Measurements from ENCODE around the gene GPR65.
A peak's percentile ranks its signal among the peaks of the same experiment; 100 is the strongest.
"Not testable (repeated sequence)": the region's sequence is repeated elsewhere in the genome, so short reads cannot be mapped to it uniquely, and the experiment has no call there.

Gene GPR65

DNA sequence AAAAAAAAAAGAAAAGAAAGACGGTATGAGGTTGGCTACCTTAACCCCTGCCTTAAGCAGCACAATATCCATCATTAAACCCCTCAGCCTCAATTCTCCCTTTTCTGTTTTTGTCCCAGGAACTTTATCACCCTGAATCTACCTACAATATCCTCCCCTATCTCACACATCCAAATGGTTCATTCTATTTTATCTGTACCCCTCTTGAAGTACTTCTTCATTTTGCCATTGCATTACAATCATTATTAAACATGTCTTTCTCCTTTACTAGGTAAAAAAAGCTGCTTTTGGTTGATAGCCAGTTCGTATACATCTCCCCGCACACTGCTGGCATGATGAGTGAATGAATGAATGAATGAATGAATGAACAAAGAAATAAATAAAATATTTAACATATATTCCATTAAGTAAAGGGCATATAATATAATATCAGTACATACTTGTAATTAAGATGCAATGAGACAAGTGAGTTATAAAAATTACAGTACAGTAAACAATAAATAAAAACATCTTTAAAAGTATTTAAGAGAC is 364 bp upstream of the GPR65 start:
- DNase-seq (ENCODE audit: low read depth) = no peak

DNA sequence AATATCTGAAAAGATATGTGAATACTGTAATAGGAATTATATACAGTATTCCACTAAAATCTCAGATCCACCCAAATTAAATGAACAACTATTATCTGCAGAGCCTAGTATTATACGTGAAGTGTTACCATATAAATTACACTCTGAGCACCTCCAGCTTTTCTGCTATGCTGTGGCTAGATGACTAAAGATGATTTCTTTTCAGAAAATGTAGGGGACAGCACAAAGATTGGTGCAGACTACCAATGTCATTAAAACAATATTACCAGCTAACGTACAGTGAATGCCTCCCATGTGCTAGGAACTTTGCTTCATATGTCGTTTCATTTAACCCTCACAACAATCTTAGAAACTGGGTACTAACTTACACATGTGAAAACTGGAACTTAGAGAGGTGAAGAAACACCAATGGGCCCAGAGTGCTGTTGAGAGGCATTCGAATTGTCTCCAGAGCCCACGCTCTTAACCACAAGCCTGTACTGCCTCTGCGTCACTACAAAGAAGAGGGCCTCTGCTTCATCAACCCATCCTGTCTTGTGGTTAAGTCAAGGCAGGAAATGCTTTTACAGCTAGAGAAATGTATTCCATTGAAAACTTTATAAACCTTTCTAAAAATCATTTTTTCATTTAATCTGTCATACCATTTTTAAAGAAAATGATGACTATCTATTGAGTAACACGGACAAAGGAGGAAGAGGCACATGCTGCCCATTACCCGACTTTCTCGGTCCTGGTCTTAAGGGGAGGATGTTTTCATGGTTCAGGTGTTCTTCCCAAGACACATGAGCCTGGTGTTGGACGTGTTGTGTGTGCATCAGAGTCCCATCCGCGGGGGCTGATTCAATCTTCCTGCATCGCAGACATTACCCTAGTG is 1.3 kb downstream of the GPR65 start:
- peak; percentile 61 for DNase-seq (ENCODE audit: low read depth)

DNA sequence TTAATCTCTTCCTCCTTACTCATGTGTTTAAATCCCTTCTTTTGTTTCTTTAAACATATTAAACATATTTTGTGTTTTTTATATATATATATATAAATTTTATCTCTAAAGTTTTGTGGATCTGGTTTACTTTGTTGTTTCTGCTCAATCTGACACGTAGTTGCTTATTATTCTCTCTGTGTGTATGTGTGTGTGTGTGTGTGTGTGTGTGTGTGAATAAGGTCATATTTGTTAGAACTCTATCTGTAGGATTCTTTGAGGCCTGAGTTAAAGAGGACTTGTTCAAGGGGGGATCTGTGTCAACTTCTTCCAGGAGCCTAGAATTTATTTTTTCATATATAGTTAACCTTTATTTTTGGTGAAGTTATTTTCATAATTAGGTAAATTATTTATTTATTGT is 2.7 kb downstream of the GPR65 start:
- DNase-seq (ENCODE audit: low read depth) = no peak

DNA sequence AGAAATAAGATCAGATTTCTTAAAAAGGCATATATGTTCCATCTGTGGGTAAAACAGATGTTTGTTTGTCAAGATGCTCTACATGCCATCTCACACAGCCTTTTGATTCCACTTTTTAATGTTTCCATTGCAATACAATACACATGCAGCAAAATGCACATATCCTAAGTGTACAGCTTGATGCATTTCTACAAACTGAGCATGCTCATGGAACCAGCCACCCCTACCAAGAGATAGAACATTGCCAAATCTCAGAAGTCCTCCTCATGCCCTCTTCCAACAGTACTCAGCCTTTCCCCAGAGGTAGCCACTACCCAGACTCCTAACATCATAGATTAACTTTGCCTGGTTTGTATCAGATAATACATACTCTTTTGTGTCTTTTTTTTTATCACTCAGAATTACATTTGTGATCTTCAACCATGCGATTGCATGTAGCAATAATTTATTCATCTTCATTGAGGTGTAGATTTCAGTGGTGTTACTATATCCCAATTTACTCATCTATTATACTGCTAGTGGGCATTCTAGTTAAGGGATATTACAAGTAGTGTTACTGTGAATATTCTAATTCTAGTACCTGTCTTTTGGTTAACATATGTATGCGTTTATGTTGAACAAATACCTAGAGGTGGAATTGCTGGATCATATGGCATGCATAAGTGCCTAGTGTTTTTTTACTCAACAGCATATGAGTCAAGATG is 3.3 kb downstream of the GPR65 start:
- no peak for DNase-seq (ENCODE audit: low read depth)

DNA sequence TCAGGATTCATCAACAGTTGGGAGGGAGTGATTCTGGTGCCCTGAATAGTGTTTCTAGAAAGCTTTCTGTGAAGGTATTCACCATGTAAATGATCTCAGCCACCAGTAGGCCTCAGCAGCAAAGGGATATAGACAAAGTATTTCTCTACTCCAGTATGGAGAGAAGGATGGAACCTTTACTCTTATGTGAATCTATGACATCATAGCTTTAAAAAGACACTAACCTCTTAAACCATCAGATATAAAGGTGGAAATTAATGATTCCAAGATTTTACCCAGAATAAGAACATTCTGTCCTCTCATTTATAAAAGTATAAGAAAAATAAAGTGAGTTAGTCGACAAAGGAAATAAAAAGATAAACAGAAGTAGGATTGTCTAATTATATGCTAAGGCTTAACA is 4.6 kb downstream of the GPR65 start:
- DNase-seq (ENCODE audit: low read depth) = no peak

DNA sequence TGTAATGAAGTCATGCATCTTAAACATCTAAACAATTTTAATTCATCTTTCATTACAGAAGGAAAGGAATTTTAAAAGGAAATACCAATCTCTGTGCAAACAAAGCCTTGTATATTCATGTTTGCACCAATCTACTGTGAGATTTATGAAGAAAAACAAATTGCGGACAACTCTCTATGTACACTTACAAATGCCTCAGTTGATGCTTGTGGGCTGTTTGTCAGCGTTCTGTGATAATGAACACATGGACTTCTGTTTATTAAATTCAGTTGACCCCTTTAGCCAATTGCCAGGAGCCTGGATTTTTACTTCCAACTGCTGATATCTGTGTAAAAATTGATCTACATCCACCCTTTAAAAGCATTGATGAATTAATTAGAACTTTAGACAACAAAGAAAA is 5.4 kb downstream of the GPR65 start:
- DNase-seq (ENCODE audit: low read depth) = no peak

DNA sequence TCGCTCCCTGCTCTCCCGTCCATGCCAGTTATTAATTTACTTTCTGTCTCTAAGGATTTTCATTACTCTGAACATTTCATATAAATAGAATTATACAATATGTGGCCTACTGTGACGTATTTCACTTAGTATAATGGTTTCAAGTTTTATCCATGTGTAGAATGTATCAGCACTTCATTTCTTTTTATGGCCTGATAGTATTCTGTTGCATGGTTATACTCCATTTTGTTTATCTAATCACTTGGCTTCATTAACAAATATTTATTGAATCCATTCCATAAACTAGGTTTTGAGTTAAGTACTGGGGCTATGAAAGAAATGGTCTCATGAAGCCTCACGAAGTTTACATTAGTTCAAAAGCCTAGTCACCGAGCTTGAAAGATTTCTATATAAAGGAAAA is 7.6 kb downstream of the GPR65 start:
- DNase-seq (ENCODE audit: low read depth) = no peak

DNA sequence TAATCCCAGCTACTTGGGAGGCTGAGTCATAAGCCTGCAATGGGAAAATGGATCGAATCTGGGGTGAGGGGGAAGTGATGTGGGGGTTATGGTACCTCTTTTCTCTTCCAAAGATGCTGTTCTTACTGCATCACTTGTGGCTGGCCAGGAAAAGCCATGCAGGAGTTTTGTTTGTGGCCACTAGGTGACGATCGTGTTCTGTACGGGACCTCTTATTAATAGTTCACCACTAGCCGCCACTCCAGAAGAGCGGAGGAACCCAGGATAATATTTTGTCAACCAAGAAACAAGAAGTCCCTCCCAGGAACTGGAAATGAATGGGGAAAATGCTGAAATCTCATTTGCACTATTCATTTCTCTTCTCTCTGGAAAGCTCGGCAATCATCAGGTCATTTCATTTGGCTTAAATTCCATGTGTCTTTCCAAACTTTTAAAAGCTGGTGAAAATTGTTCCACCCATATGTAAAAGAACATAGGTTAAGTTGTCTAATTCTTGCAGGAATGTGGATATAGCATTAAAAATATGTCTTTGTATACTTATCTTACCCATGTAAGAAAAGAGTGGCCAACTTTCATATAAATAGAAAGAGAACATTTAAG is 8.9 kb downstream of the GPR65 start:
- peak; percentile 20 for DNase-seq (ENCODE audit: low read depth)

DNA sequence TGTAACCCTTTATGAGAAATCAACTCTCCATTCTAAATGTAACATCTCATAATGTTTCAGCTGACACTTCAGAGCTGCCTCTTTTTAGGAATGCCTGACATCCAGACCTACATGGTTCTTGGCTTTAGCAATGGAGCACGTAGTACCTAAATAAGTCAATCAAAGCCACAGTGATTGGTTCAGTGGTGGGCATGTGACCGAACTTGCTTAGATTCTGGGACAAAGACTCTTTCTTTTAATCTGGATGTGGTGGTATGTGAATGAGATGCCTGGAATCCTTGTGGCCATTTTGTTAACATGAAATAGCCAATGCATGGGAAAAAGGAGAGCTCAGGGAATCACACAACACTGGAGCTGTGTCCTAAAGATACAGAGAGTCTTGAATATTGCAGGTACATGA is 11.8 kb downstream of the GPR65 start:
- DNase-seq (ENCODE audit: low read depth) = no peak

DNA sequence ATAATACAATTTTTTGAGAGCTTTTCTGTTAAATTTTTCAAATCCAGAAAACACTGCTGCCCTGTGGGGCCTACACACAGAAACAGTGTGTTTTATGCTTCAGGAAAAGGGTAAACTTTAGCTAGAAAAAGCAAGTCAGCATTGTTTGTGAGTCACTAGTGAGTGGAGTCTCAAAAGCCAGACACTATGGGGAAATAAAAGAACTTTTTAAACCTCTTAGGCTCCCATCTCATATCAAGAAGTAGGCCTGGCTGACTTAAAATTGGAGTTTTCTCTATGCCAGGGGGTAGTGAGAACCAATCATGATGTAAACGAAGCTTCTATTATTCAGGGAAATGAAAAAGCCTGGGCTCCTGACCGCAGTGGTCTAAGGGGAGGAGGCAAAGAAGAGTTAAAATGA is 12.6 kb downstream of the GPR65 start:
- DNase-seq (ENCODE audit: low read depth) = no peak

DNA sequence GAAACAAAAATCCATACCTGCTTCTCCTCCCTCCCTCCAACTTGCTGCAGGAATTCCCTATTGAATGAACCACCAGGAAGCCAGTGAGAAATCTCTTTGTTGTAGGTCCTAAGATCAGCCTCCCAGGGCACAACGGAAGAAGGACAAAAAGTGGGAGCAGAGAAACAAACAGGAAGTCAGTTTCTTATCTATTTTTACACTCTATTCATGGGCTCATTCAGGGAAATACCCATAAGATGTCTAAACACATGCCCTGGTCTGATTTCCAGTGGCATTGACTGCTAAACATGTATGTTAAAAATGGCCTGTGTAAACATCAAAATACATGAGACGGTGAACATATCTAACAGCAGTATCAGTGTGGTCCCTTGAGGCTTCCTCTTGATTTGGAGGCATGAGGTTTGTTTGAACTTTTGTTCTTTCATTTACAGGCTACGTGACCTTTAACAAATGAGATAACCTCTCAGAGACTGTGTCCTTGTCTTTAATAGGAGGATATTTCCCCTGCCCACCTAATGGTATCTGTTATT is 18.8 kb downstream of the GPR65 start:
- DNase-seq (ENCODE audit: low read depth) = no peak

DNA sequence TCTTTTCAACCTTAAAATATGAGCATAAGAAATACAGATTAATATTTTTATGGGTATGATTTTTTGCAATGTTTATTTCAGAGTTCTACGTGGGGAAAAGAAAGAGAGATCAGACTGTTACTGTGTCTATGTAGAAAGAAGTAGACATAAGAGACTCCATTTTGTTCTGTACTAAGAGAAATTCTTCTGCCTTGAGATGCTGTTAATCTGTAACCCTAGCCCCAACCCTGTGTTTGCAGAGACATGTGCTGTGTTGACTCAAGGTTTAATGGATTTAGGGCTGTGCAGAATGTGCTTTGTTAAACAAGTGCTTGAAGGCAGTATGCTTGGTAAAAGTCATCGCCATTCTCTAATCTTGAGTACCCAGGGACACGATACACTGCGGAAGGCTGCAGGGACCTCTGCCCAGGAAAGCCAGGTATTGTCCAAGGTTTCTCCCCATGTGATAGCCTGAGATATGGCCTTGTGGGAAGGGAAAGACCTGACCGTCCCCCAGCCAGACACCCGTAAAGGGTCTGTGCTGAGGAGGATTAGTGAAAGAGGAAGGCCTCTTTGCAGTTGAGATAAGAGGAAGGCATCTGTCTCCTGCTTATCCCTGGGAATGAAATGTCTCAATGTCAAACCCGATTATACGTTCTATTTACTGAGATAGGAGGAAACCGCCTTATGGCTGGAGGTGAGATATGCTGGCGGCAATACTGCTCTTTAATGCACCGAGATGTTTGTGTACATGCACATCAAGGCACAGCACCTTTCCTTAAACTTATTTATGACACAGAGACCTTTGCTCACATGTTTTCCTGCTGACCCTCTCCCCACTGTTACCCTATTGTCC is 19.5 kb downstream of the GPR65 start:
- not testable (repeated sequence) for DNase-seq (ENCODE audit: low read depth)

DNA sequence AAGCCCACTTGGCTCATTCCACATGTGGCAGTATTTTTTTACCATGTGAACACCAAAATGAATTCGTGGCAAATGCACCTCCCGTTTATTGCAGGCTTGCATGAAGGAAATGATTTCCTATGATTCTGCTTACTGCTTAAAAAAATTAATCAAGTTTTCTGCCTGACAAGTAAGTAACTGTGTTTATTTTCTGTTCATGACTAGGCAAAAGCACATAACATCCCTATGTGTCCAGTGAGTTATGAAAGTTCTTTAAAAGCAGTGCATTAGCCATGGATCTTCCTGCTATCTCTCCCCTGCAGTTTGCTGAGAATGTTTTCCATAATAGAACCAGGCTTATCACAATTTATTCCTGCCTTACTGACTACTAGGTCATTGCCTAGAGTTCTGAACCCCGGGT is 20.4 kb downstream of the GPR65 start:
- DNase-seq (ENCODE audit: low read depth) = no peak

DNA sequence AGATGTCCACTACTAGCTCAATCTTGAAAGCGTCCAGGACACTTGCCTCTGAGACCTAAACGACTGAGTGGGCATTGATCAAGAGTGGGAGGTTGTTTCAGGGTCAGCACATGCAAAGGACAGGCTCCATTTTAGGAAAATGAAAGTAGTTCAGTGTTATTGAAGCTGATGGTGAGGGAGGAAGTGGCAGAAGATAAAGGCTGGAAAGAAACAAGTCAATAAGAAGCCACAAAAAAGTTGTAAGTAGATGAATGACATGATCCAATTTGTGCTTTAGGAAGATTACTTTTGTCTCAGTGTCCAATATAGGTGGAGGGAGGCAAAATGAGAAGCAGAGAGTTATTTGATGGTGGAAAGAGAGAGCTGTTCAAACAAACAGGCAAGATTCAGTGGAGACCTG is 22.0 kb downstream of the GPR65 start:
- DNase-seq (ENCODE audit: low read depth) = no peak

DNA sequence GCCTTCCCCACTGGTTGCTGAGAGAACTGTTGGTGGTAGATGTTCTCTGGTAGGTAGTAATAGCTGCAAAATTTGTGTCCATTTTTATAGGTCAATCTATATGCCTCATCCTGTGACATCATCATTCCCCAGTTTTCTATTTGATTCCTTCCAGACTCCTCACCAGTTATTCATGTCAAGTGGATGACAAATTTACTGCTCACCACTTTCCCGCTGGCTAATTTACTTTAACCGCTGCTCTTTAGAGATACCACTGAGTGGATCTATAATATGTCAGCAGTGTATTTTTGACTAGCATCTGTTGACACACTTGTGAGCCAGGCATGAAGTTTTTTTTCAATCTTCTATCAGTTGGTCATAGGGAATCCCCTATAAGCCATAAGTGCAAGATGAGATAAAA is 24.6 kb downstream of the GPR65 start:
- DNase-seq (ENCODE audit: low read depth) = no peak

DNA sequence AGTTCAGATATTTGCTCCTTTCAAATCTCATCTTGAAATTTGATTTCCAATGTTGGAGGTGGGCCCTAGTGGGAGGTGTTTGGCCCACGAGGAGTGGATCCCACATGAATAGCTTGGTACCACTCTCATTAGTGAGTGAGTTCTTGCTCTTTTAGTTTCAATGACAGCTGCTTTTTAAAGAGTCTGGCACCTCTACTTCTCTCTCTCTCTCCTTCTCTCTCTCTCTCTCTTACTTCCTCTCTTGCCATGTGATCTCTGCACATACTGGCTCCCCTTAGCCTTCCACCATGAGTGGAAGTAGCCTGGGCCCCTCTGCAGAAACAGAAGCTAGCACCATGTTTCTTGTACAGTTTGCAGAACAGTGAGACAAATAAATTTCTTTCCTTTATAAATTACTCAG is 25.1 kb downstream of the GPR65 start:
- no peak for DNase-seq (ENCODE audit: low read depth)

DNA sequence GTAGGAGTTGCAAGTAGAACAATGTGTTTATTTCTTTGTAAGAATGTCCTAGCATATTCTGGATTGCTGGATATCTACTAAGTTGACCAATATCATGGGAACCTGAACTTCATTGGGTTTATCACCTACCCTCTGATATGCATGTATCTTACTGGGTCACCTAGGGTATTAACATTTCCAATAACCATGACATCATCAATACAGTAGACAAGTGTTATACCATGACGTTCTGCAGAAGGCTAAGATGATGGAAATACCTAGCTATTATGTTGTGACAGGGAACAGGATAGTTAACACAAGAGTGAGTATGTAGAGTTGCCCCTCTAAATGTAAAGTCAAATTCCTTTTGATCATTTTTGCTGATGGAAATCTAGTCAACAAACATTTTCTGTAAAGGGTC is 26.0 kb downstream of the GPR65 start:
- no peak for DNase-seq (ENCODE audit: low read depth)

DNA sequence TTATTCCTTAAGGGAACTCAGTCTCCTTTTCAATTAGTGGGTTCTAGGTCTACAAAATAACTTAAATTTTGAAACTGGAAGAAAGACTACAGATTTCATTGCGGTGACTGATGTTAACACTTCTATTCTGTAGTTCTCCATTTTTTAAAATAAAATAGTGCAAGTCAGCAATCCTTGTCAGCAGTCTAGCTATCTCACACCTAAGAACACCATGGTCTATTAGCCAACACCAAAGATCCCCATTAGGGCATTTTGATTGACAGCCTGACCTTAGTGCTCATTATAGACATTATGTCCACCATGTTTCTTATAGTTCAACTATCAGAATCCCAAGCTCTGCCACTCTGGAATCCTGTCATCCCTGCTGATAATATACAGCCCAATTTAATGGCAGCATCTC is 27.4 kb downstream of the GPR65 start:
- DNase-seq (ENCODE audit: low read depth) = no peak

DNA sequence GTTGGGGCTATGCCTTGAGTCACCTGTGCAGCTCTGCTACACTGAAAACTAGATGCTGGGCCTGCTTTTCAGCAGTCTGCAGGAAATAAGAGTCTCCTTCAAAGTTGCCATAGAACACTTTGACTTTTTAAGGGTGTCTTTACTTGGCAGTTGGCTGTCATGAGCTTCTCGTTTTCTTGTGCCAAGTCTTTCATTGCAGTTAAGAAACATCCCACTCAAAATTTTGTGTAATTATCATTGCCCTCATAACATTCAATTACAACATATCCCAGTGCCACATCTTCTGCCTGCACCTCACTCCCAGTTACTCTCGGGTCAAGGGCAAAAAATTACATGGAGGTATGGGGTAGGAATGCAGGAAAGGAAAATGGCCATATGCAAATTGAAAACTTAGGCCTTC is 29.1 kb downstream of the GPR65 start:
- DNase-seq (ENCODE audit: low read depth) = no peak

DNA sequence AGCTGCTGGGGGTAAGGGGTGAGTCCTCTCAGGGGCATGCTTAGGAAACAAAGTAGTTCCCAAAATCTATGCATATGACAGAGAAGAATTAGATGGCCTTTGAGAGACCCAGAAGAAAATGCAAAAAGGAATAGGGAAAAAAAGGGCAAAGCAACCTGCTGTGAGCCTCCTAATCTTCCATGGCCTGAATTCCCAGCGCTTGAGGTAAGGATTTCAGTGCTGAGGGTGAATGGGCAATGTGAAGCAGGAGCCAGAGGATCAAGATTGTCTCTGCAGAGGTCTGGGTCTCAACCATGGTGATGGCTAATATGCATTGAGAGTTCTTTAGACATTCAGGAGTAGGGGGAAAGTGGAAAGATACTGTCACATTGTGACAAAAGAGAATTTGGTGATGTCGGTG is 31.5 kb downstream of the GPR65 start:
- no peak for DNase-seq (ENCODE audit: low read depth)

DNA sequence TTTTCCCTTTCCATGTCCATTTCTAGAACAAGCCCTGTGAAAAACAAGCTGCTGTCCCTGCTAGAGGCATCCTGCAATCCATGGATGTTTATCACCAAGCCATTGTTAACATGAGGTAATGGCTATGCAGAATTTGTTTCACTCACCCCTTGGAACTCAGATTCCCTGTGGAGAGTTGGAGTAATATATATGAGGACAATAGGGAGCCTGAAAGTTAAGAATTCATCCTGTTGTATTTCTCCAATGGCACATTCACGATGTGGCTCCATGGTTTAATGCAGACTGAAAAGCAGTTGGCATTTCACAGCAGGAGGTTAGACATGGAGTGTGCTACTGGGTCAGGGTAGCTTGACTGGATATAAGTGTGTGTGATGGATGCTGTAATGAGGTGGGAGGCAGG is 32.4 kb downstream of the GPR65 start:
- DNase-seq (ENCODE audit: low read depth) = no peak

DNA sequence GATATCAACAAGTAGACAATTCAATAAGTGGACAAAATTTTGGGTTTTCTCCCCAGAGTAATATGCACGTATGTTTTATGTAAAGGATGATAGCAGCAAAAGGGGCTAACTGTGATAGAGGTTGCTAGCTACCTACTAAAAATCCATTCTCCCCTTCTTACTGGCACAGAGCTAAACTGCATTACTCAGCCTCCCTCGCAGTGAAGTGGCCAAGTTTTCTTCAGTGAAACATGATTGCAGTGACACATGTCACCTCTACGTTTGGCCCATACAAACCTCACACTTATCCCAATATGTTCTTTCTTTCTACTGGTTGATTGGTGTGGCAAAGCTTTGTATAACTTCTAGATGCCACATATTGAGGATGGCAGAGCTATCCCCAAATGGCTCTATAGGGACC is 34.3 kb downstream of the GPR65 start:
- DNase-seq (ENCODE audit: low read depth) = no peak

Measured in activated T-cell treated with anti-CD3 and anti-CD28 coated beads for 24 hours (primary cell).